Suppressor macrophage treated with lipopolysaccharide for 4 hours (primary cell): Measurements from ENCODE around the gene NINL.
"Not testable (repeated sequence)": the region's sequence is repeated elsewhere in the genome, so short reads cannot be mapped to it uniquely, and the experiment has no call there.

Experiments
- DNase-seq: peaks from one replicate; pipeline ENCODE4 v3.0.0-alpha.2; 2020

The NINL gene

DNA sequence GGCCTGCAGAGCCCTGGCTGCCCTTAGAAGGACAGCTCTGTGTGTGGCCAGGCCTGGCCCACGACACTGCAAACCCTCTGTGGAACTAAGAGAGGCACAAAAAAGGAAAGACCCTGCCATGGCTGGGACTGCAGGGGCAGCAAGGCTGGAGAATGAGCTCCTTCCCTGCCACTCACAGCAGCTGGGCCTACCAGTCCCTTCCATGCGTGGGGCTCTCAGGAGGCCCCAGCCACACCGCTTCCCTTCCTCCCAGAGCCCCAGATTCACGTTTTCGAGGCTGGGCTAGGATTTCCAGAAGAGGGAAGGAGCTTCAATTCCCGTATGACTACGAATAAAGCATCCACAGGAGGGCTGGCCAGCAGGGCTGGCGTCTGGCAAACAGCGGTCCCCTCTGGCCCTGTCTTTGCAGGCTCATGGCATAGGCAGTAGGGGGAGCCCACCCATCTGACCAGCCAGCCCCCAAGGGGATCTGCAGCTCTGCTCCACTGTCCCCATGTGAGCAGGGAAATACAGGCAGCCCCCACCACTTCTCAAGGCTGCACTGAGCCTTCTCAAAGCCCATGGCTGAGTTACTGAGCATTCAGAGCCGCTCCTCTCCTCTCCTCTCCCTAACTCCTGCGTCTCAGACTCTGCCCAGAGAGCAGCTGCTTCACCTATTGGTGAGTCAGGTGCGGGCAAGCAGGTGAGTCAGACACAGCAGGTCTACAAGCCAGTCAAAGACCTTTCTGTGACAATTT, 53.1 kb downstream of the NINL start:
- no peak for DNase-seq

DNA sequence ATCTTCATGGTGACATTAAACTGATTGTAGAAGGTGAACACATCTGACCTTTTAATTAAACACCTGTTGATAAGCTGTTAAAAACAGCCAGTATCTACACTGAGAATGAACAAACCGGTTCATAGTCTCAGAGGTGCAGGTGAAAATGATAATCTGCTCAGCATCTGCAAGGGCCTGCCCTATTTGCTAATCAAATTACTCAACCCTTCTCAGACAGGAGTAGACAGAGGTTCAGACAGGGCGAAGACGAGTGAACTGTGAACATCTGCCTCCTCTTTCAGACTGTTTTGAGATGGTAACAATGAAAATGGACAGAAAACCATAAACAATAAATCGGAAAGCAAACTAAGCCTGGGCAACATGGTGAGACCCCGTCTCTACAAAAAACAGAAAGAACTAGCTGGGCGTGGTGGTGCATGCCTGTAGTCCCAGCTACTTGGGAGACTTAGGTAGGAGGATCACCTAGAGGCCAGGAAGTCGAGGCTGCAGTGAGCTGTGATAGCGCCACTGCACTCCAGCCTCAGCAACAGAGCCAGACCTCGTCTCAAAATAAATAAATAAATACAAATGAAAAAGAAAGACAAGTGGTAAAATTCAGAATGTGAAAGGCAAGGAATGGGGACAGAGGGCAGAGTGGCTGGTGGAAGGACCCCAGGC, 55.9 kb downstream of the NINL start:
- no peak for DNase-seq

DNA sequence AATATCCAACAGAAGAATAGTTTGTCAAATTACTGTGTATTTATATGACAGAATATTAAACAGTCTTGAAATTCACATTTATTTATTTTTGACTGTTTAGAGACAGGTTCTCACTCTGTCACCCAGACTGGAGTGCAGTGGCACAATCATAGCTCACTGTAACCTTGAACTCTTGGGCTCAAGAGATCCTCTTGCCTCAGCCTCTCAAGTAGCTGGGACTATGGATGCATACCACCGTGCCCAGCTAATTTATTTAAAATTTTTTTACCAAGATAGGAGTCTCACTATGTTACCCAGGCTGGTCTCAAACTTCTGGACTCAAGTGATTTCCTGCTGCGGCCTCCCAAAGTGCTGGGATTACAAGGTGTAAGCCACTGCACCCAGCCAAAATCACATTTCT, 57.4 kb downstream of the NINL start:
- no peak for DNase-seq

DNA sequence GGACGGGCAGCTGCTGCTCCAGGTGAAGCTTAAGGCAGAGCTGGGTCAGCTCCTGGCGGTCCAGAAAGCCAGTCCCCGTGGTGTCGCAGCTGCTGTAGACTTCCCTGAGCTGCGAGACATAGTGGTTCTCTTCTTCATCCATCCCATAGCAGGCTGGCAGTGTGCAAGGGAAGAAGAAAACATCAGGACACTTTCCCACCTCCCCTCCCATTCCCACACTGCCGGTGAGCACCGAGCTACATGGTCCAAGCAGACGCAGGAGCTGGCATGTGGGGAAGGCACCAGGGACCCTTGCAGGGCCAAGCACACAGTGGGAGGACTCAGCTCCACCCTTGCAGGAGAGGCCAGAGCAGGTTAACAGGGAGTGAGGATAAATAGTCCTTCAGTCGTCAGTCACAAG, 58.9 kb downstream of the NINL start:
- DNase-seq = no peak

DNA sequence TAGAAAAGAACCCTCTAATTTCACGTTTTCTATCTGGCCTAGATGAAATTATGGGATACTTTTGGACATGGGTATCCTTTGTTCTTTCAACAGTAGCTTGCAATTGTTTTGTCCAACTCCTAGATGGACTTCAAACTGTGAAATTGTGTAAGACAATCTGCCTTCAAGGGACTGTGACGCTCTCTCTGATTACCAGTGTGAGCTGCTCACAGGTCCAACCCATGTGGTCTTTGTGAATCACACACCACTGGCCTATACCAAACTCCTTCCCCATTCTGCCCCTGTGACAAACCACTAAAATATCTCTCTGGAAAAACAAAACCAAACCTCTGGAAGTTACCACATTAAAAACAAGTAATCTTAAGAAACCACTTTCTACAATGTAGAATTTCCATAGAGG, 59.5 kb downstream of the NINL start:
- peak; percentile 53 for DNase-seq

DNA sequence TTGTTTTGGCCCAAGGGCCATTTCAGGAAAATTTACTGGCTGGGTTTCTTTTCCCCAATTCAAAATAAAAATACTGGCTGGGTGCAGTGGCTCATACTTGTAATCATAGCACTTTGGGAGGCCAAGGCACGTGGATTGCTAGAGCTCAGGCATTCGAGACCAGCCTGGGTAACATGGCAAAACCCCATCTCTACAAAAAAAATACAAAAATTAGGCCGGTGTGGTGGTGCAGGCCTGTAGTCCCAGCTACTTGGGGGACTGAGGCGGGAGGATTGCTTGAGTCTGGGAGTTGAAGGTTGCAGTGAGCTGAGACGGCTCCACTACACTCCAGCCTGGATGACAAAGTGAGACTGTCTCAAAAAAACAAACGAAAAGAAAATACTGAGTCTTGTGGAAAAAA, 60.0 kb downstream of the NINL start:
- no peak for DNase-seq

DNA sequence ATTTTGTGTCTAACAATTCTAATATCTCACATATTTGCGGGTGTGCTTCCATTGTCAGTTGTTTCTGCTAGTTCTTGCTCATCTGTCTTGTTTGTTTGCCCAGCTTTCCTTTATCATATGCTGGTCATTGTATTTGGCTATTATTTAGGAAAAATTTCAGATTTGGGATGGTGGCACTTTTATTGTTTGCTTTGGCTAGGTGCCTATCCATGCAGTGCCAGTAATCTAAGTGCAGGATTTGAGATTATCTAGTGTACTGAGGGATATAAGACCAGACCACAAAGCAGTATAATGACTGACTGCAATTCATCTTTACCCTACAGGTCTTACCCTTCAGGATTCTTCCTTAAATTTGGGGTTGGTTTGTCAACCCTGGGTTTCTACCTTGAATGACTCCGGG, 63.9 kb downstream of the NINL start:
- DNase-seq = no peak

DNA sequence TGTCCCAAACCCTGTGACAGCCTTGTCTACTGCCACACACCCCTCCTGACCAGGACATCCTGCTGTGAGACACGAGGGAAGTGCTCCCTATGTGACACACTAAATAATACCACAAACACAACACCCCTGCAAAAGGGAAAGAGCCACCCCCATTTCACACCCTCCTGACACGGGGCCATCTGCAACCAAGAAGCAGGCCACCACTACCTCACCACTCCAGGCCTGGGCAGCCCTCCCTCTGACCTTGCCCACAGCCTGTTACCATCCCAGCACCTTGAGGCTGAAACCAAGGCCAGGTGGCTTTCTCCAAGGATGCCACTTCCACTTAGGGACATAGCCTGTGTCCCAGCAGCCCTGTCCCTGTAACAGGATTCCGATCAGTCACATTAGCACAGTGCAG, 68.2 kb downstream of the NINL start:
- DNase-seq = no peak

DNA sequence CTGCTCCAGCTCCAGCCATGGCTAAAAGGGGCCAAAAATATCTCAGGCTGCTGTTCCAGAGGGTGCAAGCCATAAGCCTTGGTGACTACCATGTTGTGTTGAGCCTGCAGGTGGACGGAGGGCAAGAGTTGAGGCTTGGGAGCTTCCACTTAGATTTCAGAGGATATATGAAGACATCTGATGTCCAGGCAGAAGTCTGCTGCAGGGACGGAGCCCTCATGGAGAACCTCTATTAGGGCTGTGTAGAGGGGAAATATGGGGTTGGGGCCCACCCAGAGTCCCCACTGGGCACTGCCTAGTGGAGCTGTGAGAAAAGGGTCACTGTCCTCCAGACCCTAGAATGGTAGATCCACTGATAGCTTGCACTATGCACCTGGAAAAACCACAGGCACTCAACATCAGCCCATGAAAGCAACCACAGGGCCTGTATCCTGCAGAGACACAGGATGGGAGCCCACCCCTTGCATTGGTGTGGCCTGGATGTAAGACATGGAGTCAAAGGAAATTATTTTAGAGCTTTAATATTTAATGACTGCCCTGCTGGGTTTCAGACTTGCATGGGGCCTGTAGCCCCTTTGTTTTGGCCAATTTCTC, 70.5 kb downstream of the NINL start:
- DNase-seq = no peak

DNA sequence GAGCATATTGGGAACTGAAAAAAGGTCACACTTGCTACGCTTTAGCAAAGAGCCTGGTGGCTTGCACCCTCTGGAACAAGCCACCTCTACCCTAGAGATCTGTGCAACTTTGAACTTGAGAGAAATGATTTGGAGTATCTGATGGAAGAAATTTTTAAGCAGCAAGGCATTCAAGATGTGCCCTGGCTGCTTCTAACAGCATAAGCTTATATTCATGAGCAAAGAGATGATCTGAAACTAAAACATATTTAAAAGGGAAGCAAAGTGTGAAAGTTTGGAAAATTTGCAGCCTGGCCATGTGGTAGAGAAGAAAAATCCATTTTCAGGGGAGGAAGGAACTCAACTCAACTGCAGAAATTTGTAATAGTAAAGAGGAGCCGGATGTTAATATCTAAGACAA, 71.1 kb downstream of the NINL start:
- no peak for DNase-seq

DNA sequence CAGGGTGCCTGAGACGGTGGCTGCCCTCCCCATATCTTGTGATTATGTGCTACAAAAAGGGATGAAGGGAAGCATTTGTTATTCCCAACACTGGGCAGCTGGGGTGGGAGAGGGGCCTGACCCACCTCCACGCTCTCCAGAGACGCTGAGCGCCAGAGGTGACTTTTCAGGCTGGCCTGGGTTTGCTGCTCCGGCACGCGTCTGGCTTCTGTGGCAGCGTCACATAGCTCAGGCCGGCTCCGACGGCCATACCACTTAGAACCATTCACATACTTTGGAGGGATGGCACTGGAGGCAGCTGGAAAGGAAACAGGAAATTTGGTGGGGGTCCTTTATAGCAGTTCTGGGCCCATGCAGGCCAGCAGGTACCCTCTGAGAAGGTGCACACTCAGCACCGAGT, 72.6 kb downstream of the NINL start:
- no peak for DNase-seq

DNA sequence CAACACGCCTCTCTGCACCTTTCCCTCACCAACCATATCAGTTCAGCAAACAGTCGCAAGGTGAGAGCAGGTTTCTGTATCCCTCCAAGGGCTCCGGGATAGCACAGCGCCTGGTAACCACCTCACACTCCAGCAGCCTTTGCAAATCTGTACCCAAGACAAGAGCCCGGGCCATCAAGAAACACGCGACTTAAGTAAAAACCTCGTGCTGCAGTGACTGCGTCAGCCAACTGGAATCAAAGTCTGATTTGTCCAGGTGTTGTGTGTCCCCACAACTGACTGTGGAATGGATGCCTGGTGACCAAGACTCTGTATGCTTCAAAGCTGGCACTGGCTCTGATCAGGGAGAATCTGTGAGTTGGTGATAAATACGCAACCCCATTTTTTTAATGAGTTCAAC, 74.1 kb downstream of the NINL start:
- DNase-seq = no peak

DNA sequence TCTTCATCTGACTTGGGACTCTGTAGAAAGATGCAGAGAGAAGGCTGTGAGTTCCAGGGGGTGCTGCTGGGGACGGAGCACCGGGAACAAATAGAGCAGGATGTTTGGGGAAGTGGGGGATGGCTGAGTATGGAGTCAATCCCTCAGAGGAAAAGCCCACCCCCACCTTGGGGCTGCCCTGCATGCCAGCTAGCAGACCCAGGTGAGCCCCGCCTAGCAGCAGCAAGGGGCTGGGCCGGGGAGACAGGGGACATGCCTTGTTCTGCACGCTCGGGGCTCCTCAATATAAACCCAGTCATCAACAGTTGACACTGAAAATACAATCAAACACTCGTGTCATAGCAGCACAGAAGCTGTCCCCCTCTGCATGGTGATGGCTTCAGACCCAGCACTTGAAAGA, 74.6 kb downstream of the NINL start:
- DNase-seq = no peak

DNA sequence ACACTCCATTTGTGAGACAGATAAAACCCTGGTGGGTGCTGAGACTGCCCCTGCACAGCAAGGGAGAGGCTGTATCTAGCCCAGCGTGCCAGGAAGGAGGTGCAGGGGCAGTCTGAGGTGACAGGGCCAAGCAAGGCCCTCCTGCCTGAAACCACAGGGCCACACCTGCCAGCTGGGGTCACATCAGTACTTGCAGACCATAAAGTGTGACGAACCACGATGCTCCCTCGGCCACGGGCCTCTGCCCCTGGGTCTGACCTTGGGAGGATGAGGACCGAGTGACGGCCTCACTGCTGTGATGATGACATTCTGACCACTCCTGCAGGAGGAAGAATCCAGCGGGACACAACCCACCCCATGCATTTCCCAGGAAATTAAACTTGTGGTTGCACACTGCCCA, 75.1 kb downstream of the NINL start:
- DNase-seq = no peak

DNA sequence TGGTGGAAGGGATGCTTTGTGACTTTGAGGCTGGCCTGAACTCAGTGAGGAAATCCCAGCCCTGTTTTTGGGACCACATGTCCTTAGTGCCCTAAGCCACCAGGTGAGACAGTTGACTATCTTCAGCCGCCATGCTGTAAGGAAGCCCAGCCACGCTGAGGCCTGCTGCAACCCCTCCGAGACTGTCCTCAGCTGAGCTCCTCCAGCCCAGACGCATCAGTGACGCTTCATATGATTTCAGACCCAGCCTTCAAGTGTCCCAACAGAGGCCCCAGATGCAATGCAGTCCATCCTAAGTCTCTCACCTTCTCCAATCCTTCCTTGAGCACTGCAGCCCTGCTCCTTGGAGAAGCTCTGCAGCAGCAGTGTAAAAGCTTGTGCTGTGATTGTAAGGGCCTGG, 76.2 kb downstream of the NINL start:
- no peak for DNase-seq

DNA sequence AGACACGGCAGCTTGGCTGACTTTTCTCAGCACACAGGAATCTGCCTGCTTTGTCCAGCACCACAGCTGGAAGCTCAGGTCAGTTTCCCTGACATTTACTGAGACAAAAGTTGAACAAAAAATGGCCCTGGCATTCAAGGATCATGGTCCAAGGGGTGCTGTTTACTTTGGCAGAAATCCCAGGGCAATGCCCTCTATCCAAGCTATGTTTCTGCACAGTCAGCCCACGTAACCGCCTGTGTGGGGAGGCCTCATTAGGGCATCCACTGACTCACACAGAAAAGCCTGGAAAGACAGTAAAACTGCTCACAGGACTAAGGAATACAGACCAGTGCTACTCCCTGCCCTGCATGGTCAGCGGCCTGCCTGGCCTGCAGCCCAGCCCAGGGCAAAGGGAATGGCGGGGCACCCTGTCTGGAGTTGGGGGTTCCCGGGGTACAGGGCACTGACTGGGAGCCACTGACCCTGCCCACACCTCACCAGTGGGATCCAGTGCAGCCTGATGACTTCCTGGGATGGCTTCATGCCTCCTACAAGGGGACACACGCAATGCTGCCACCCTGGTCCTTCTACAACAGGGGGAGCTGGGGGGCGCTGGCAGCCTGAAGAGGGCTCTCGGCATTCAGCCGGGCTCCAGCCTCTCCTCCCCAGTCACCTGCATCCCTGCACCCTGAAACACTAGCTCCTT, 77.1 kb downstream of the NINL start:
- DNase-seq = no peak

DNA sequence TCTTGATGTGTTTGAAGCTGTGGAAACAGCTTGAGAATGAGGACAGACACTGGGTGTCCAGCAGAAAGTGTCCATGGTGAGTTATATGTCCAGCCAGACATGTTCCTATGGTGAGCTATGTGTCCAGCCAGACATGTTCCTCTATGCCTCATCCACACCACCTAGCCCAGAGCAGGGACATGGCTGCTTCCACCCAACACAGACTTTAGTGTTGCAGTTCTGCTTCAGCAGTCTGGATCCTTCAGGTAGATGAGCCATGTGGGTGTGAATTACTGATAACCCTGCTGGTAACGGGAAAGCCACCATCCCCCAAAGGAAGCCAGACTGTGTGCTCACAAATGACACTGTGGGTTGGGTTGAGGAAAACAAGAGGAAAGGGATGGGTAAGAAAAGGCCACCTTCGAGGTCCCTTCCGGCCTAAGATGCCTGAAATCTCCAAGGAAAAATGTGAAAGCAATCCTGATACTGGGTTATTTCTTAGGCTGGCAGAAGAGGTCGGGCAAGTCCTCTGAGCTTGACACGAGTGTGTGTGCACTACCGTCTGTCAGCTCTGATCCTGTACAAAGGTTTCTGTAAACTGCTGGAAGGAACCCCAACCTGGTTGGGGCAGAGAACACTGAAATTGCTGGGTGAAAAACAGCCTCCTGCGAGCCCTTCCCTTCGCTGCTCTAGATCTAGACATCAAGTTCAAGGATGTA, 77.8 kb downstream of the NINL start:
- DNase-seq = no peak

DNA sequence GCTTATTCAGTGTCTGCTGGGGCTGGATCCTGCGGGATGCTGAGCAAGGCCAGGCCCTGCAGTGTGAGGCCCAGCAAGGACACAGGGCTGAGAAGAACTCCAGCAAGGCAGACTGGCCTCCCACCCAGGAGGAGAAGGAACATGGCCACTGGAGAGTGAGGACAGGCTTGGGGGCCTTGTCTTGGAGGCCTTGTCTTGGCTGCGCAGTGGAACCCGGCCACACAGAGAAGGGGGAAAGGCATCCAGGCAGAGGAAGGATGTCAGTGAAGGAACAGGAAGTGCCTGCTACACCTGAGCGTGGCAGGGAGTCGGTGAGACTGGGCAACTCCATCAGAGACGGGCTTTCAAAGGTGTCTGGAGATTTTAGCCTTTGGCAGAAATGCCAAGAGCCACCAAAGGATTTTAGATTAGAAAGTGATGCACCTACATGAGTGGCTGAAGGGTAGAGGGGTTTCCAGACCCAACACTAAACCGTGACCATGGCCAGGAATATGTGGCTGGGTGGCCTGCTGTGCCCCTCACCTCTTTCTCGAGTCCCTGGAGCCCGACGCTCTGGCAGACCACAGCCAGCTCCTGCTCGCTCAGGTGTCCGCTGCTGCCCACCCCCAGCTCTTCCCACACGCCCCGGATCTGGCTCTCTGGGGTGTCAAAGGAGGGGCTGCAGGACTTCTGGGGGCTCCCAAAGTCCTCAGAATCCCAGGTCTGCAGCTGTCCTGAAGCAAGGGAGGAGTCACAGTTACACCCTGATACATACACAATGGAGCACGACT, 80.8 kb downstream of the NINL start:
- no peak for DNase-seq

DNA sequence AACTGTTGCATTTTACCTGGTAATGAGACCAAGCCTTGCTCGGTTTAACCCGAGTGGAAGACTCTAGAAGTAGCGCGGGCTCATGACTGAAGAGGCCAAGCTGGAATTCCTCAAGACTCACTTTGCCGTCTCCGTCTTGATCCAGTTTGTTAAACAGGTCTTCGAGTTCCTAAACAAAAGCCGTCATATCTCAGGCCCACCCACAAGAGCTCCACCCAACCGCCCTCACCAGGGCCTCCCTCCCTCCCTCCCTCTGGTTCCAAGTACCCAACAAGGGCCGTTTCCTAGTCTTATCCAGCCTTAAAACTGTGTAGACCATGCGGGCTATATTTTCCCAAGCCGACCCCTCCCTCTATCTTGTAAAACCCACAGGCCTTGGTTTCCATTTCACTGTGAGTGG, 81.4 kb downstream of the NINL start:
- DNase-seq = no peak

DNA sequence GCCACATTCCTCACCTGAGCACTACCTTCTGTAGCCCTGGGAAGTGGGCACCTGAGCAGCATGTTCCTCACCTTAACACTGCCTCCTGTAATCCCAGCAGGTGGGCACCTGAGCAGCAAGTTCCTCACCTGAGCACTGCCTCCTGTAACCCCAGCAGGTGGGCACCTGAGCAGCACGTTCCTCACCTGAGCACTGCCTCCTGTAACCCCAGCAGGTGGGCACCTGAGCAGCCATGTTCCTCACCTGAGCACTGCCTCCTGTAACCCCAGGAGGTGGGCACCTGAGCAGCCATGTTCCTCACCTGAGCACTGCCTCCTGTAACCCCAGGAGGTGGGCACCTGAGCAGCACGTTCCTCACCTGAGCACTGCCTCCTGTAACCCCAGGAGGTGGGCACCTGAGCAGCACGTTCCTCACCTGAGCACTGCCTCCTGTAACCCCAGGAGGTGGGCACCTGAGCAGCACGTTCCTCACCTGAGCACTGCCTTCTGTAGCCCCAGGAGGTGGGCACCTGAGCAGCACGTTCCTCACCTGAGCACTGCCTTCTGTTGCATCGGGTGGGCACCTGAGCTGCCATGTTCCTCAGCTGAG, 82.2 kb downstream of the NINL start:
- DNase-seq = not testable (repeated sequence)

DNA sequence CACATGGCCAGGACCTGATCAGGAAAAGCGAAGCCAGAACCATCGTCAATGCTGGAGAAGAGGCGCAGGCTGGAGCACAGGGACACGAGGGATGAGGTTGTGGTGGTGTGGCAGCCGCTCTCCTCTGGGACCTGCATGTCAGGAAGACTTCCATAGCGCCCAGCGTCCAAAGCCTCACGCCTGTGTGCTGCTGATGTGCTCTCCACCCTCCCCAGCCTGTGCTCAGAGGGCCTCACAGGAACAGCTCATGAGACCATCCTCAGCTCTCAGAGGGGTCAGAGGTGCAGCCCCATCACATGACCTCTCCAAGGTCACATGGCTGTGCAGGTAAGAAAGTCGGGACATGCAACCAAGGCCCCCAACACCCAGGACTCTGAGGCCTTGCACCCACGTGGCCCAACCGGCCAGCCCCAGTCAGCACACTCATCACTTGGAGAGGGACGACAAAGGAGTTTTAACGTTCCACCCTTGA, 84.4 kb downstream of the NINL start:
- DNase-seq = no peak

DNA sequence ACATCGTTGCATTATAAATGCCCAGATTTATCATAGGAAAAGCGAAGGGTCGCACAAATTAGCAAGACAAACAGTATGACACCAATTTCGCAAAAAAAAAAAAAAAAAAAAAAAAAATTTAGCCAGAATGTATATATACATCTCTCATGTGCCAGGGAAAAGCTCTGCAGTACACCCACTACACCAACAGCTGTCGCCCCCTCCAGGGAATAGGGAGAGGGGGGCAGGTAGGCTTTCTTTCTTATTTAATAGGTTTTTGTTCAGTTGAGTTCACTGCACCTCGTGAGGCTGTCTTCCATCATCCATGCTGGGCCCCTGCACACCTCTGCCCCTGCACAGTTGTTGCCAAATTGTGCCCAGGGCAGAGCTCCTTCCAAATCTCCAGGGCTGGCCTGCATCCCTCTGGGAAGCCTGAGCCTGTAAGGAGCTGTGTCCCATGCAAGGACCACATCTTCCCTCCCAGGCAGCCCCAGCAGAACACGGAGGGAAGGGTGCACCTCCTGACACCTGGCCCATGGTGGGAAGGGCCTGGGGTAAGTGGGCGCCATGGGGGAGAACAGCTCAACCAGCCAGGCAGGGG, 85.4 kb downstream of the NINL start:
- DNase-seq = no peak
